HG03558 (cell line): ENCODE results near the gene RAB44.

Experiments used
- ATAC-seq: cut with Tn5 transposase; IDR thresholded peaks from one replicate; pipeline ENCODE4 v1.9.1; 2021; ENCODE audit warnings: moderate number of reproducible peaks; ENCODE audit not compliant: unreplicated experiment; ENCODE audit errors: extremely low read depth

RAB44 gene

DNA sequence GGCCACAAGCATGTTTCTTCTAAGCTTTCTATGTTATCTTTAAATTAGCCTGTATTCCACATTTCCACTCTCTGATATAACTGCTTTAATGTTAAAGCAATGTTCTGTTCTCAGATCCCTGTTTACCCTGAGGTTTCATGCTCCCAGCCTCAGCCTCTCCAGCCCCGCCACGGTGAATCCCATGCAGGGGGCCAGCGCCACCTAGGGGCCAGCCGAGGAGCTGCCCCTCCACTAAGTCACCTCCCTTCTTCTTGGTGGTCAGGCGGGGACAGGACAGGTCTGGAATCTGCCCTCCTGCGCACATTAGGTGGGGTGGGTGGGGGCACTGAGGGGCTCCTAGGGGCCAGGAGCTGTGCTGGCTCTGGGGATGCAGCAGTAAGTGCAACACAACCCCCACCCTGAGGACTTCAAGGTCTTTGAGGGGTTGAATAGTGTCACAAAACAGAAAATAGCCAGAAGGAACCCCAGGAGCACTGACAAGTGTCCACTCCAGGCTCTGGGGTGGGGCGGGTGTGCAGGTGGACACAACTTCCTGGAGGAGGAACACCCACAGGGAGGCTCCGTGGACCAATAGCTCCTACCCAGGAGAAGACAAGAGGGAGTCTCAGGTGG, 61.6 kb downstream of the RAB44 start:
- no peak for ATAC-seq

DNA sequence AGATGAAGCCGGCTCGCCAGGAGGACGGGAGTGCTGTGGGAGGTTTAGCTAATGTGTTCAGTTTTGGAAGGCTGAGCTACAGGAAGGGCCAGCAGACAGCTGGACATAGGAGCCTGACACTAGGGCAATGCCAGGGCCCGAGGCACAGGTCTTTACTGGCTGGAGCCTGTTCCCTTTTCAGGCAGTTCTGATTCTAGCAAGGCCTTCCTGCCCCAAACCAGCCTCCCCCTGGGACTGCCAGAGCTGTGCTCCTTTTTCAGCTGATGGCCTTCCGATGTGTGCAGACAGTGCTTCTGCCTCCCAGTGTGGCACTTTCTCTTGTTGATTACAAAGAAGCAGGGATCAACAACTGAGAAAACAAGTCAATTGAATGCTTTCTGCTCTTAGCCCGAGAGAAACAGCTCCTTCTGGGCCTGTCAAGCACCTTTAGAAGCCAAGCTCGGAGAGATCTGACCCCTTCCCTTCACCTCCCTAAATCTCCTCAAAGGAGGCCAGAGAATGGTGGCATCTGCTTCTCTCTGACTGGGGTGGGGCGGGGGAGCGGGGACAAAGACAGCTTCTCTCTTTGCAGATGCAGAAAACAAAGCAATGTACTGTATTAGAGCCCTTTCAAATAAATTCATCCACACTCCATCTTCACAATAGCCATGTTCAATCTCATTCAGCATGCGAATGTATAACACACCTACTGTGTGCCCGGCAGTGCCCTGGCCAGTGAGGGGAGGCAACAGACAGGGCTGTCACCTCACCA, 63.2 kb downstream of the RAB44 start:
- ATAC-seq: no peak

- no peak for ATAC-seq
Observed at GRCh38 chr6:36762123-36762522, 64.5 kb downstream of the RAB44 start.

DNA sequence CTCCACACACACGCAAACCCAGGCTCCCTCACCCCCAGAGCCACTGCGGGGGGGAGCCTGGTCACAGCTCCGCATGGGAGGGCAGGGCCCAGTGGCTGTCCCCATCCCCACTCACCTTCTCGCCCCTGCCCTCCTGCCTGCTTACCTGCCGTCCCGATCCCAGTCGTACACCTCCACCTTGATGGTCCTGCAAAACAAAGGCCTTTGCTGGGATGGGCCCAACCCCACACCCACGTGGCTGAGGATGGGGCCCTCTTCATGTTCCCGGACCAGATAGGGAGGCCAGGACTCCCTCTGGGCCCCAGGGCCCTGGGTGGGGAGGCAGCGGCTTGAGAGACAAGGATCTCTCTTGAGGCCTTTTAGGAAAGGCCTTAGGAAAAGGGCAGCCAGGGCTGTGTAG, 67.6 kb downstream of the RAB44 start:
- ATAC-seq: no peak

GRCh38 chr6:36765594-36766398, 68.2 kb downstream of the RAB44 start:
- no peak for ATAC-seq

DNA sequence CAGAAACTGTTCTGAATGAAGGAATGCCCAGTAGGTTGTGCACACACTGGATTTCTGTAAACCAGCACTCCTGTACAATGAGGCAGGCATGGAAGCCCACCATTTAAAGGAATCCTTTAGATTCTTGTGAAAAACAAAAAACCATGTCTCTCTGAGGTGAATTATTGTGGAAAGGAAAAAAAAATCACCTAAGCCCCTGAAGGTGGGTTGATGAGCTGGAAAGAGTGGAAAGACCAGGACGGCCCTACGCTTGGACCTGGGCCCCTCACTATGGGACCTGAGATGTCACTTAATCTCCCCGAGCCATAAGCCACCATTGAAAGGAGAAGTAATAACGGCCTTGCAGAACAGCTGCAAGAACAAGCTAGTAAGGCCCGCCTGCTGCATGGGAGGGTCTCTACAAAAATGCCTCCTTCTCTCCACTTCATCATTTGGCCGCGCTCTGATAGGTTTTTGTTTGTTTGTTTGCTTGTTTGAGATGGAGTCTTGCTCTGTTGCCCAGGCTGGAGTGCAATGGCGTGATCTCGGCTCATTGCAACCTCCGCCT, 68.8 kb downstream of the RAB44 start:
- no peak for ATAC-seq

DNA sequence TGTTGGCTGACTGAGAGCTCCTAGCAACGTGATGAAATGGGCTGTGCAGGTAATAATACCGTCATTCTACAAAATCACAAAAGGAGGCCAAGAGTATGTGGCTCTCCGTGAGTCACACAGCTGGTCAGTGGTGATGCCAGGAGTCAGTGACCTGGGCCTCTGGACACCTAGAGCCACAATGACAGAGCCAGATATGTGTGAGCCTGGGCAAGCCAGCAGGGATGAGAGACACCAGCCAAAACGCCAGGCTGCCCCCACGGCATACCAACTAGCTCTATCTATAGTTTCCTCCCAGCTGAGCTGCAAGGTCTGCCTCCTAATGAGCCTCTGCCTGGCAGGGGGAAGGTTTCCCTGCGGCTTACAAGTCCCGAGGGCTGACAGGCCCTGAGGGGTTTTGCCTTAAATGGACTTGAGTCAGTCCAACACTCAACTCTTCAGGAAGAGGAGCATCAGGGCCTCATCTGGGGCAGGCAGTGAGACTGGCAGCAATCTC, 71.6 kb downstream of the RAB44 start:
- no peak for ATAC-seq

- ATAC-seq: no peak
Observed at GRCh38 chr6:36769676-36770499, 72.3 kb downstream of the RAB44 start.

- no peak for ATAC-seq
Observed at GRCh38 chr6:36771145-36771544, 73.5 kb downstream of the RAB44 start.

DNA sequence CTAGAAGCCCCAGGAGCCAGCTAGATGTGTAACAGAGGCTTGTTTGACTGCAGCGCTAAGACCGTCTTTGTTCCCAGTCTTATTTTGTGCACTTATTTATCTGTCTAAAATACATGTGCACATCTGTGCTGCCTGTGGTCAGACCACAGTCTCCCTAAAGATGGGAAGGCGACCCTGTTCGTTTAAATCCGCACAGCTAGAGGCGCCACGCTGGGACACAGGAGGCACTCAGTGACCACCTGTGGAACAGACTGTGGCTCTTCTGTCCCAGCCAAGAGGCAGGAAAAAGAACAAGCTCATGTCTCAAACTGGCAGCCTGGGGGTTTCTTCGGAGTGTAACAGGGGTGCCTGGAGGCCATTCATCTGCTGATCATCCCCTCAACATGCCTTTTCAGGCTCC, 74.8 kb downstream of the RAB44 start:
- no peak for ATAC-seq

GRCh38 chr6:36774331-36774730, 76.7 kb downstream of the RAB44 start:
- no peak for ATAC-seq

- no peak for ATAC-seq
Observed at GRCh38 chr6:36776167-36776566, 78.5 kb downstream of the RAB44 start.

GRCh38 chr6:36777801-36778200, 80.2 kb downstream of the RAB44 start:
- no peak for ATAC-seq

DNA sequence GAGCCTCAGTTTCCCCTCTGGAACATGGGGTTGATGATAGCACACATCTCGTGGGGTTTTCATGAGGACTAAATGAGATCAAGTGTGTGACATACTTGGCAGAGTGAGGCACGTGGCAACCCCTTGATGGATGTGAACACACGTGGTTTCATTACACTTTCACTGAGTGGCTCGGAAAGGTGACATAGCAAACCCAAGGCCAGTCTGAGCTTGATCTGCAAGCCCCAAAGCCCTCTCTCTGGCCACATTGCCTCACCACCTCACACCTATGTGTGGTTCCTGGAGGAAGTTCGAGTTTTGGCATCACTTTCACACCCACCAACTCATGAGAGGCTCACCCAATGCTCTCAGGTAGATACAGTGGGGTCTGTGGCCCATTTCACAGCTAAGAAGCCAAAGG, 81.6 kb downstream of the RAB44 start:
- ATAC-seq: no peak

GRCh38 chr6:36780442-36781177, 83.0 kb downstream of the RAB44 start:
- no peak for ATAC-seq

DNA sequence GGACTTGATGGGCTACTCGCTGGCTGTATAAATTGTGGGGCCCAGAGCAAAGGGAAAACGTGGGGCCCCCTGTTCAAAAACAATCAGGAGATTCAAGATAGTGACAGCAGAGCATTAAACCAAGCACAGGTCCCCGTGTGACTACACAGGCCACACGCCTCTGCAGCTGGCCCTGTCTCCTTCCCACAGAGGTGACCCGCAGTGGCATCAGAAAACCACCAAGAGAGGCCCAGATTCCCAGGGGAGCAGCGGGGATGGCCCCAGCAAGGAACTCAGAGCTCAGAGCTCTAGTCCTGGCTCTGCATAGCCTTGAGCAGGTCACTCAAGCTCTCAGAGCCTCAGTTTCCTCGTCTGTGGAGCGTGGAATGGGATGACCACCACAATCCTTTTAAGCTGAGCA, 84.0 kb downstream of the RAB44 start:
- ATAC-seq: no peak
